NCI-H2081 treated with DMSO at 0.1 percent for 48 hours (cell line): Measurements from ENCODE around the gene PPP1R26.
"Not testable (repeated sequence)": the region's sequence is repeated elsewhere in the genome, so short reads cannot be mapped to it uniquely, and the experiment has no call there.

Experiments
- DNase-seq: peaks from one replicate; lab custom pipeline; 2025; lab: John Stamatoyannopoulos, UW

Gene PPP1R26

DNA sequence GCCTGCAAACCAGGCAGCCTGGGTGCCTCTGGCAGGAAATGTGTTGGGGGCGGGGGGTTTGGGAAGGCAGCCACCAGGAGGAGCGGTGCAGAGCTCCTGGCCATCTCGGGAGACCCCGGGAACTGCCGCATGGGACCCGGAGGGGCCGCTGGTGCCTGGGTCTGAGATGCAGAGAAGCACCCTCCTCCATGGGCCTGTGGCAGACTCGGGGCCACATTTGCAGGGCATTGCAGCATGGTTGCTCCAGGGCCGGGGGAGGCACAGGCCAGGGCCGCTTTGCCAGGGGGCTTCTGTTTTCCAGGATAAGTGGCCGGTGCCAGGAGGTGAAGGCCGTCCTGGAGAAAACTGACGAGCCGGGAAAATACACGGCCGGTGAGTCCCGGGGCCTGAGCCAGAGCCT, 43.3 kb downstream of the PPP1R26 start:
- DNase-seq: no peak

DNA sequence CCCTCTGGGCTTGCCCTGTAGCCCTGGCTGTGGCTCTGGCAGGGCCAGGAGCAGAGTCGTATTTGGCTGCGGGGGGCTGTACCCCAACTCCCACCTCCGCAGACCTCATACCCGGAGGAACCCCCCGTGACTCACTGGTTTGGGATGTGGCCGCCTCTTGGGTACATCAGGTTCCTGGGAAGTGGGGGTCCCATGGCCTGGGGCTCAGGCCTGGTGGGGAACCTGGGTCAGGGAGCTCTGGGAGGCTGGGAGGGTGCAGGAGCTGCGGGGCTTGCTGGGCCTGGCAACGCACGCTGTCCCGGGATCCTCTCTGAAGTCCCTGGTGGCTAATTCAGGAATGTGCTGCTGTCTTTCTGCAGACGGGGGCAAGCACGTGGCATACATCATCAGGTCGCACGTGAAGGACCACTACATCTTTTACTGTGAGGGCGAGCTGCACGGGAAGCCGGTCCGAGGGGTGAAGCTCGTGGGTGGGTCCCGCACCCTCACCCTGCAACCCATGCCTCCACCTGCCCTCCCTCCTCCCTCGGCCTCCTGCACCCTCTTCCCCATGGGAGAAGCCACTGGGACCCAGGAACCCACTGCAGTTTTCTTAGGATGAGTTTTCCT, 44.0 kb downstream of the PPP1R26 start:
- no peak for DNase-seq

DNA sequence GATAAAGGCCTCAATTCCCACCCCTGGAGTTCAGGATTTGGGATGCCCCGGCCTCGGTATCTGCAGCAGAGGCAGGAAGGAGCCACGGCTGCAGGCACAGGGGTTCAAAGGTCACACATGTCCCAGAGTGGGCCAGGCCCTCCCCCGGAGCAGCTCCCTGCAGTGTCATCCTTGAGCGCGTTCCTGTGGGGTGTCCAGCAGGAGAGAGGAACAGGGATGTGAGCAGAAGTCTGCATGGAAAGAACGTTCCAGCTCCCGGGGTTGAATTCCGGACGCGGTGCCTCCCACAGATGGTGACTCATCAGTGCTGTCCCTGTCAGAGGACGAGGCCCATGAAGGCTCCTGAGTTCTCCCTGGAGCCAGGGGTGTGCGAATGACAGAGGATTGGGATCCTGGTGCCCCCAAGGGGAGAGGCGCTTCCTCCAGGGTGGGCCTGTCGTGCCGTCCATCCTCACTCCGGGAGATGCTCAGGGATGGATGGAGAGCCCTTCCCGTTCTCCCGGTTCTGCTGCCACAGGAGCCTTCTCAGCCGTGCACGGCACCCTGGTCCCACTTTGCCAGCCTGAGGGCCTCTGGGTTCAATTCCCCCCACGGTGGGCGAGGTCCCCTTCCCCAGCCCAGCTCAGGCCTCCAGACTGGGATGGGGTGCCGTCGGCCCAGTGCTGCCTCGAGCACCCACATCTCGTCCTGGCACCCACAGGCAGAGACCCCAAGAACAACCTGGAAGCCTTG, 44.7 kb downstream of the PPP1R26 start:
- no peak for DNase-seq

DNA sequence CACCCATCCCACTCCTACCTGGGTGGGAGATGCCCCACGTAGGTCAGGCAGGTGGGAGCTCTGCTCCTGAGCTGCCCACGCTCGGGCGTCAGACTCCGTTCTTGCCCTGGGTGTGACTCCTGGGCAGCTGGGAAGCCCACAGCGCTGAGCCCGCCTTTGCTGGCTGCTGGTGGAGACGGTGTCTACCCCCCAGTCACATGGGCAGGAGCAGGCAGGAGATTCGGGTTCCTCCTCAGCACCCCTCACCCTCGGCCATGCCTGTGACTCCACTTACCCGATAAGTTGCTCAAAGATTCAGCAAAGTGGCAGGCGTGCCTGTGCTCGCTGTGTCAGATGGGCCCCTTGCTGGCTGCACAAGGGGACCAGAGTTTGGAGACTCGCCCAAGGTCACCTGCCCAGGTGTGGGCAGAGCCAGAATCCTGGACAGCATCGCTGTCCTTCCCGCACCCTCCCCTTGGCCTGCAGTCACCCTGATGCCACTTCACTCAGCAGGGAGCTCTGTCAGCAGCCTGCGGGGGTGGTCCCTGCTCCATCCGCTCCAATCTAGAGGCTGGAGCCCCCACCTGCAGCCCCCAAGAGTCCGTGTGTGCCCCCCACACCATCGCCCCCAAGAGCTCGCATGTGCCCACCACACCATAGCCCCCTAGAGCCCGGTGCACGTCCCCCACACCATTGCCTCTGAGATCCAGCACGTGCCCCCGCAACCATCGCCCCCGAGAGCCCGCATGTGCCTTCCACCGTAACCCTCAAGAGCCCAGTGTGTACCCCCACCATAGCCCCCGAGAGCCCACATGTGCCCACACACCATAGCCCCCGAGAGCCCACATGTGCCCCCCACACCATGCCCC, 45.9 kb downstream of the PPP1R26 start:
- DNase-seq: no peak

DNA sequence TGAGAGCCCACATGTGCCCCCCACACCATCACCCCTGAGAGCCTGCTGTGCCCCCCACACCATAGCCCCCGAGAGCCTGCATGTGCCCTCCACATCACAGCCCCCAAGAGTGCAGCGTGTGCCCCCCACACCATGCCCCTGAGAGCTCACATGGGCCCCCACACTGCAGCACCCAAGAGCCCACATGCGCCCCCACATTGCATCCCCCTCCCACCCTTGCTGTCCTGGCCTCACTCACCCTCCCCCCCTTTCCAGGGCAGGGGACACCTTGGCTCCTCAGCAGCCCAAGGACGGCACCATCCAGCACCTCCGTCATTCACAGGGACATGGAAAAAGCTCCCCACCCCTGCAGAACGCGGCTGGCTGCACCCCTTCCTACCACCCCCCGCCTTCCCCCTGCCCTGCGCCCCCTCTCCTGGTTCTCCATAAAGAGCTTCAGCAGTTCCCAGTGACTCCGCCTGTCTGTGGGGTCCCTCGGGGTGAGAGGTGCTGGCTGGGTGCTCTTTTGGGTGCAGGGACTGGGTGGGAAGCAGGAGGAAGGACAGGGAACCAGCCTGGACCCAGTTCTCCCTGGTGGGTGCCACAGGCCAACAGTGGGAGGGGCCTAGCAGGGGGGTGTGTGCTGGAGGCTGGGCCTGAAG, 46.6 kb downstream of the PPP1R26 start:
- DNase-seq: no peak

DNA sequence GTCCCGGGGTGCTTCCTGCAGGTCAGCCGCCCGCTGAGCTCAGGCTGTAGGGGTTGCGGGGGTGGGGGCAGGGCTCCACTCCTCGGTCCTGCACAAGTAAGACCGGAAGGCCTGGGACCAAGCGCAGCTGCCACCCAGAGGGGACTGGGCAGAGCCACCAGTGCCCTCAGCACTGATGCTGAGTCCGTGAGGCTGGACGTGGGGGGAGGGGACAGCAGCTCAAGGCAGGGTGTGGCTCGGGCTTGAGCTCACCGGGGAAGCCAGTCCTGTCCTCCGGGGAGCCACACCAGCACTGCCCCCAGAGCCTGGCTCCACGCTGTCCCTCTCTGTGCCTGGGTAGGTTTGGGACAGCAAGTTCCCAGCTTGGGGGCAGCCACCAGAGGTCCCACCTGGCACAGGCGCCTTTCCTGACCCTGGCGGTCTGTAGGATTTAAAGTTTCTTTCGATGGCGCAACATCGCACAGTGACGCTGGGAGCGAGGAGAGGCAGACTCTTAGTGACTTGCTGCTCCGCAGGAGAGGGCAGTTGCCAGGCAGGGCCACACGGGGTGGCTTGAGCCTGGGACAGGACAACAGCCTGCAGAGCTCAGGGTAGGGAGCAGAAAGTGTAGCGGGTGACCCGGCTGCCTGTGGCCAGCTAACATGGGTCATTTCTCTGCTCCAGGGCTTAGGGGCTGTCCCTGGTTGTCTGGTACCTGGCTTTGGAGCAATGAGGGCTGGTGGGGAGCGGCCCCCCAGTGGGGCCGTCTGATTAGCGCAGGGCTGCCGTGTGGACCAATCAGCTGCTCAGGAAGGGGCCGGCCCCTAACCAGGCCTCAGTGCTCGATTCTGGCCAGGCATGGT, 47.4 kb downstream of the PPP1R26 start:
- no peak for DNase-seq

DNA sequence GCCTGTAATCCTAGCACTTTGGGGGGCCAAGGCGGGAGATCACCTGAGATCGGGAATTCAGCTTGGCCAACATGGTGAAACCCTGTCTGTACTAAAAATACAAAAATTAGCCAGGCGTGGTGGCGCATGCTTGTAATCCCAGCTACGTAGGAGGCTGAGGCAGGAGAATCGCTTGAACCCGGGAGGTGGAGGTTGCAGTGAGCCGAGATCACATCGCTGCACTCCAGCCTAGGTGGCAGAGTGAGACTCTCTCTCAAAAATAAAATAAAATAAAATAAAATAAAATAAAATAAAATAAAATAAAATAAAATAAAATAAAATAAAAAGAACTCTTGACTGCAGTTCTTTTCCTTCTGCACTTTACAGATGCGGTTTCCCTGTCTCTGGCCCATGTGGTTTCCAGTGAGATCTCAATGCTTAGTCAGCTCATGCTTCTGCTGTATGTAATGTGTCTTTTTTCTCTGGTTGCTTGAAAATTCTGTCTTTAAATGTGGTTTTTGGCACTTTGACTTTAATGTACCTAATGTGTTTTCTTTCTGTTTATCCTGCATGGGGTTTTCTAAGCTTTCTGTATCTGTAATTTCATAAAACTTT, 49.4 kb downstream of the PPP1R26 start:
- not testable (repeated sequence) for DNase-seq

DNA sequence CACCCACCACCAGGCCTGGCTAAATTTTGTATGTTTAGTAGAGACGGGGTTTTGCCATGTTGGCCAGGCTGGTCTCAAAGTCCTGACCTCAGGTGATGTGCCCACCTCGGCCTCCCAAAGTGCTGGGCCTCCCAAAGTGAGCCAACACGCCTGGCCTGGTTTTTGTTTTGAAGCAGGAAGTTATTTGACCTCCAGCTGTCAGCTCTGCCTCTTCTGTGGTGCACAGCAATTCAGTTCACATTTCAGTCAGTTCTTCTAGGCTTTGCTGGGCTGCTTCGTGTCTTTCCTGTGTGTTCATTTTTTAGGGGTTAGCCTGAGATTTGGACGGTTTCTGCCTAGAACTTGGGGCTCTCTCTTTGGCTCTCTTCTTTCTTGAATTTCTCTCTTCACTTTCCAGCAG, 50.6 kb downstream of the PPP1R26 start:
- DNase-seq: no peak

DNA sequence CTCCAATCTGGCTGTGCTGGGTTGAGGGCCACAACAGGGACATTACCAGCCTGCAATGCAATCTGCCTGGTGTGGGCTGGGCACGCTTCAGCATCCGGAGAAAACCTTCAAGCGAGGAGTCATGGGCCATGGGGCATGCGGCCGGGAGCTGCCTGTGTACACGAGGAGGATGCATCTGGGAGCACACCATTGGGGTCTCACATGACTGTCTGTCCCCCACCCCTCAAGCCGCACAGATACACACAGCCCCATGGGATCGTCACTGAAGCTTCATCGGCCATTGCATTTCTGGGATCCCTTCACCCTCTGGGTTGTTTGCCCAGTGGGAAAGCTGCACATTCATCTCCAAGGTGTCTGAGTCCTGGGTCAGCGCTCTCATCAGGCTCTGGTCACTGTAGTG, 51.5 kb downstream of the PPP1R26 start:
- no peak for DNase-seq

DNA sequence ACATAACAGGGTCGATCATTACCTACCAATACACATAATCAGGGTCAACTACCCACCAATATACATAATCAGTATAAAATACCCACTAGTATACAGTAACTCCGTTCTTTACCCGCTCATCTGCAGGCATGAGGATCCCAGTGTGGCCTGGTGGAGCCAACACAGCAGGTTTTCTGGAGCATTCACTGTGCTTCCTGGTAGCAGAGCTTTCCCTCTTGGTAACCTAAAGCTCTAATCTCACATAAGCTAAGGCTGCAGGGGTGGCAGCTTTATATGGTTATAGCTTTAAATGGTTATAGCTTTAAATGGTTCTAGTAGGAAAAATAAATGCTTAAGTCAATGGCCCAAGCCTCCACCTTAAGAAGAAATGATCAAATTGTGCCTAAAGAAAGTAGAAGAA, 53.5 kb downstream of the PPP1R26 start:
- no peak for DNase-seq

DNA sequence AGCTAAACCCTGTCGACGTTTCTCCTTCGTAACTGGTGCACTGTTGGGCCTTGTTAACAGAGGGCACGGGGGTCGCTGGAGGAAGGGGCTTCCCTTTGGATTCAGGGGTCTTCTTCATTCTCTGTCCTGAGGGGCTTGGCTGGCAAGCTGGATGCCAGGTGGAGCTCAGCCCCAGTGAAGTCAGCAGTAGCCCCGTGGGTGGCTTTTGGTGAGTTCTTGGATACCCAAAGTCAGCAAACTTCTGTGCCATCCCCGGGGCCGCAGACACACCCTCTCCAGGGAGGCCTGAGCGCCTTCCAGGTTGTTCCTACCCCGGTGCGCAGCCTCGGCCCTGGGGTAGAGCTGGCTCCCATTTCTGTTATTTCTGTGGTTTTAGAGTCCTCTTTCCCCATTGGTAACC, 54.1 kb downstream of the PPP1R26 start:
- DNase-seq: no peak

DNA sequence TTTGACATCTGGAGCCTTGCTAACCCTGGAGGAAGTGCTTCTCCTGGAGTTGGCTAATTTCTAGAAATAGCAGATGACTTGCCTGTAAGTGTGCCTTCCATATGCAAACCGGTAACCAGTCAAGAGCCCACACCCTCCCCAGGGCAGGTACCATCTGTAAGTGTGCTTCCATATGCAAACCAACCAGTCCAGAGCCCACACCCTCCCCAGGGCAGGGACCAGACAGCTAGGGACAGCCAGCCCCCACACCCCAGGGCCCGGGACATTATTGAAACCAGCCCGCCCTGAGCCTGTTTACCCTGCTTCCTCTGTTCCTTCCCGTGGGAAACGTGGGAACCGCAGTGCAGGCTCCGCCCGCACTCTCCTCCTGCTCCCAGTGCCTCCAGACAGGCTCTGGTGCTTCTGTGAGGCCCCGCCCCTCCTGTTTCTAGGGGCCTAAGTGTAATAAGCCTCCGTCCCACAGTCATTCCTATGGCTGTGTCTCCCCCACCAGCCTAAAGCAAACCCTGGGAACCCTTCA, 54.7 kb downstream of the PPP1R26 start:
- not testable (repeated sequence) for DNase-seq

DNA sequence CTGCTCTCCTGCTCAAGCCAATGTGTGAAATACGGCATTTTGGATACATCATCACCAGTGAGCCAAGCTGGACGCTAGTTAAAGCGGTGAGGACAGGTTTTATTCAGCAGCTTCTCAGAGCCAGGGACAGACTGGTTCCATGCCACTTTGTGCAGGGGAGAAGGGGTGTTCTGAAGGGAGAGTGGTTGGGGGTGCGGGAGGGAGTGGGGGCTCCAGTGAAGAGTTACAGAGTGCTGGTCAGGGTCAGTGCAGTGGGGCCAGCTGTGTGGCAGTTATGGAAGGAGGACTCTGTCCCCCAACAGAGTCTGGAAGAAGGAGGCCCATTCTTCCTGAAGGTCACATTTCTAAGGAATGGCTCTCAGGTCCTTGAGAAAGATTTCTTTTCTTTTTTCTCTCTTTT, 55.2 kb downstream of the PPP1R26 start:
- DNase-seq: not testable (repeated sequence)

DNA sequence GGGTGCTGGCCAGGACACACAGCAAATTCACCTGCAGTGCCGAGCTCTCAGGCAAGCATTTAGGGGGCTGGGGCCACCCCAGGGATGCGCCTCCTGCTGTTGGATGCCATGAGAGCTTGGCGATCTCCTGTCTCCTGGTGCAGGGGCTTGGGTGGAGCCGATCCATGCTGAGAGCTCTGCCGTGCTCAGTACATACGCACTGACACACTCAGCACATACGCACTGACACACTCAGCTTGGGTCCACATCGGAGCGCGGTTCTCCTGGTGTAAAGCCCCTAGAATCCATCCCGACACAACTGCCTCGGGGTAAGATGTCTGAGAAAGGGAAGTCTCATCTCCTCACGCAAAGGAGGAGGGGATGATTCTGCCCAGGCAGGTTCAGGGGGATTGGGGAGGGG, 56.0 kb downstream of the PPP1R26 start:
- not testable (repeated sequence) for DNase-seq

DNA sequence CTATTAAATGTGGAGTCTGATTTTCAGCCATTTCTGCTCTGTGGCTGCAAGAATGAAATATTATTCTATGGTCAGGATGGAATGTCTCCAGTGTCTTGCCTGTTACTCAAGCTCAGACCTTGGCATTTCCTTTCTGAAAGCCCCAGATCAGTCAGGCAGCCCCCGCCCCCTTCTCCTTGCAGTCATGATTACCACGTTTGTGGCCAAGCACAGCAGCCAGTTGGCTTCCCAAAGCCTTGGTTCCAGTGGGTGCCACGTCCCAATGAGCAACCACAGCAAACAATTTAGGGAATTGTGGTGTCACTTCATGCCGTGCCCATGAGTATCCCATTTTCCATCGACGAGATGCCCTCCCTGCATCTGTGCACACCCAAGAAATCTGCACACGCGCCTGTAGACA, 56.6 kb downstream of the PPP1R26 start:
- no peak for DNase-seq
